HuH-7.5 (cell line): ENCODE results near the gene FOXO3B.
"Not testable (repeated sequence)": the region's sequence is repeated elsewhere in the genome, so short reads cannot be mapped to it uniquely, and the experiment has no call there.

ENCODE experiments used
- DNase-seq: peaks from one replicate; pipeline ENCODE4 v3.0.0; 2011; ENCODE audit warnings: low spot score

The FOXO3B gene

GRCh38 chr17:18650094-18650493, 32.0 kb downstream of the FOXO3B start:
- not testable (repeated sequence) for DNase-seq

- not testable (repeated sequence) for DNase-seq
Measured at GRCh38 chr17:18644291-18644690, 37.8 kb downstream of the FOXO3B start, which contains the start of gene TBC1D28. TSS of gene TBC1D28 (minus strand) at chr17:18644391. CDS start at chr17:18641352, 3,039 bp downstream.

GRCh38 chr17:18643124-18643523, 39.0 kb downstream of the FOXO3B start:
- DNase-seq, result not testable (repeated sequence)

- DNase-seq, result not testable (repeated sequence)
Measured at GRCh38 chr17:18638357-18638756, 43.8 kb downstream of the FOXO3B start.

GRCh38 chr17:18636237-18636636, 45.9 kb downstream of the FOXO3B start:
- not testable (repeated sequence) for DNase-seq

- not testable (repeated sequence) for DNase-seq
Measured at GRCh38 chr17:18635773-18636172, 46.3 kb downstream of the FOXO3B start.

- not testable (repeated sequence) for DNase-seq
Measured at GRCh38 chr17:18634550-18635263, 47.4 kb downstream of the FOXO3B start.
